Measurements from ENCODE around the gene FMN1. TPM values are rescaled to one million over a fixed set of nuclear protein-coding genes. Genes with fewer than 3 reads are reported as not detected.

Gene FMN1
- total and polyA plus RNA-seq, 10 of the 15 experiments (the other 5 are each of a cell fraction or from before 2014, with no cell fraction given), result 0.05 to 0.16 (median 0.08) TPM; not detected in 4

DNA sequence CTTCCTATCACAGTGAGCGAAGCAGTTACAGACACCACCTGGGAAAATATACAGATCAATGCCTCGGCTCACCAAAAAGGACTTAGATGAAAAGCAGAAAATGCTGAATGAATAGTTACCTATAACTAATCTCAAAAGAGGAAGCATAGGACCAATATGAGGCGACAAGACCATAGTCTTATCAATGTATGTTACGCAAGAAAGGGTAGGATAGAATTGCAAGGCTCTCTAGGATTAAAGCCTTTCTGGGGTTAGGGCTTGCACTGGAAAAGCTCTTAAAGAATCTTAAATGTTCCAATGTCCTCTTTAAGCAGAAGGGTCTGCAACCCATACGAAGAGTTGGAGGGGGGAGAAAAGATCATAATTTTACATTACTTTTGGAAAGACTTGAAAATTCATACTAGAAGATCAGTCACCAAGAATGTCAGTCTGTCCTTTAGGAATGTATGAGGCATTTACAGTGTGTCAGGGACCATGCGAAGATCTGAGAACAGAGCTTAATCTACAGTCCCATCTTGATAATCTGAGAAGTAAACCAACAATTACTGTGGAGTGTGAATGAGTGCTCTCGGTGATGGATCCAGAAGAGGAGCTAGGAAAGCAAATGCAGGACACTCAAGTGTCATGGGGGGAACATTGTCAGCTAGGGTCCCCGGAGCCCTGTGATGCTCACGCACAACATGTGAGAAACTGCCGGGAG, 290.8 kb downstream of the FMN1 start:
- H3K36me3 ChIP-seq (ENCODE audit: control insufficient read depth in 2 of 2, insufficient read depth in 2 of 2, low read length in 1 of 2), result no peaks in the 10 kb centered on the region
- no peak overlapping the region for H2AFZ ChIP-seq (ENCODE audit: control insufficient read depth, low read depth, low read length)
- no peak overlapping the region for H3K27ac ChIP-seq (ENCODE audit: control insufficient read depth, insufficient read depth)
- H3K27me3 ChIP-seq (replicated peaks in 1 of 2; ENCODE audit: control insufficient read depth in 2 of 2, insufficient read depth in 2 of 2, low read length in 1 of 2), result no peaks in the 10 kb centered on the region
- ATAC-seq, result no peak
- WGBS (ENCODE audit: insufficient coverage, insufficient replicate concordance, low lambda C conversion rate, missing lambda C conversion rate), result 58% methylated on average over 10 of the region's 10 CpGs
- SMC1A ChIA-PET (ENCODE audit: uncharacterized antibody, unreplicated experiment), result interaction anchor here (0.6 to 1.2 kb wide), 2 partner anchors 43 to 1472 kb away, joined by 3 read pairs; no protein-coding TSS in a partner anchor
- POLR2A ChIA-PET, result no interaction called here
- peaks cover 15% of the 10 kb centered on the region for H3K4me1 ChIP-seq (ENCODE audit: control insufficient read depth, insufficient read depth, low read length)
- H3K4me2 ChIP-seq (ENCODE audit: control insufficient read depth, insufficient read depth), result no peak overlapping the region
- H3K9ac ChIP-seq (ENCODE audit: control insufficient read depth, insufficient read depth, low read length), result no peak overlapping the region
- no peak for DNase-seq (ENCODE audit: low read depth, low spot score)
- H4K20me1 ChIP-seq (ENCODE audit: control insufficient read depth, insufficient read depth), result no peaks in the 10 kb centered on the region
- no TSS peak for BruUV-seq (replicated peaks)
- RAD21 ChIA-PET (ENCODE audit: unreplicated experiment), result no interaction called here
- in situ Hi-C loops (cut with MboI), result no loop called here
- FAIRE-seq, result no peak
- CTCF ChIA-PET, result interaction anchor here (1.1 kb wide), 1 partner anchor 60 kb away, joined by 5 read pairs; no protein-coding TSS in a partner anchor
- intact Hi-C loops (cut with micrococcal nuclease; ENCODE audit: unreplicated experiment), result no loop called here
- no peaks in the 10 kb centered on the region for H3K79me2 ChIP-seq (ENCODE audit: control insufficient read depth, insufficient read depth, low read length)
- H3K9me3 ChIP-seq (replicated peaks; ENCODE audit: control insufficient read depth, insufficient read depth, low read length), result no peaks in the 10 kb centered on the region
- no peak overlapping the region for H3K4me3 ChIP-seq
- TF ChIP-seq RFX5 (IDR thresholded peaks at IDR 0.05; ENCODE audit: low read depth, low read length) (no peak), TBL1XR1 (IDR thresholded peaks at IDR 0.05; ENCODE audit: low read depth, low read length) (no peak), RBBP5 (conservative IDR thresholded peaks at IDR 0.05) (no peak), BCL11A (IDR thresholded peaks at IDR 0.05; ENCODE audit: low read depth, low read length) (no peak), SREBF1 (IDR thresholded peaks at IDR 0.05; ENCODE audit: low read length) (no peak), ZNF217 (IDR thresholded peaks at IDR 0.05) (no peak), CREM (IDR thresholded peaks at IDR 0.05; ENCODE audit: low read depth) (no peak), ZNF207 (IDR thresholded peaks at IDR 0.05; ENCODE audit: borderline replicate concordance) (no peak), SIX5 (IDR thresholded peaks at IDR 0.05; ENCODE audit: low read depth, low read length, severe bottlenecking) (no peak), CBX3 (IDR thresholded peaks at IDR 0.05; ENCODE audit: borderline replicate concordance, low read depth) (no peak), BHLHE40 (IDR thresholded peaks at IDR 0.05; ENCODE audit: borderline replicate concordance in 1 of 2, low read depth in 2 of 2, low read length in 1 of 2) (no peak), GATAD2B (conservative IDR thresholded peaks at IDR 0.05; ENCODE audit: low read depth) (no peak)
- TF ChIP-seq, protein P1, sequence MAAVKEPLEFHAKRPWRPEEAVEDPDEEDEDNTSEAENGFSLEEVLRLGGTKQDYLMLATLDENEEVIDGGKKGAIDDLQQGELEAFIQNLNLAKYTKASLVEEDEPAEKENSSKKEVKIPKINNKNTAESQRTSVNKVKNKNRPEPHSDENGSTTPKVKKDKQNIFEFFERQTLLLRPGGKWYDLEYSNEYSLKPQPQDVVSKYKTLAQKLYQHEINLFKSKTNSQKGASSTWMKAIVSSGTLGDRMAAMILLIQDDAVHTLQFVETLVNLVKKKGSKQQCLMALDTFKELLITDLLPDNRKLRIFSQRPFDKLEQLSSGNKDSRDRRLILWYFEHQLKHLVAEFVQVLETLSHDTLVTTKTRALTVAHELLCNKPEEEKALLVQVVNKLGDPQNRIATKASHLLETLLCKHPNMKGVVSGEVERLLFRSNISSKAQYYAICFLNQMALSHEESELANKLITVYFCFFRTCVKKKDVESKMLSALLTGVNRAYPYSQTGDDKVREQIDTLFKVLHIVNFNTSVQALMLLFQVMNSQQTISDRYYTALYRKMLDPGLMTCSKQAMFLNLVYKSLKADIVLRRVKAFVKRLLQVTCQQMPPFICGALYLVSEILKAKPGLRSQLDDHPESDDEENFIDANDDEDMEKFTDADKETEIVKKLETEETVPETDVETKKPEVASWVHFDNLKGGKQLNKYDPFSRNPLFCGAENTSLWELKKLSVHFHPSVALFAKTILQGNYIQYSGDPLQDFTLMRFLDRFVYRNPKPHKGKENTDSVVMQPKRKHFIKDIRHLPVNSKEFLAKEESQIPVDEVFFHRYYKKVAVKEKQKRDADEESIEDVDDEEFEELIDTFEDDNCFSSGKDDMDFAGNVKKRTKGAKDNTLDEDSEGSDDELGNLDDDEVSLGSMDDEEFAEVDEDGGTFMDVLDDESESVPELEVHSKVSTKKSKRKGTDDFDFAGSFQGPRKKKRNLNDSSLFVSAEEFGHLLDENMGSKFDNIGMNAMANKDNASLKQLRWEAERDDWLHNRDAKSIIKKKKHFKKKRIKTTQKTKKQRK (IDR thresholded peaks at IDR 0.05; ENCODE audit: low read depth, low read length), result no peak
- TF ChIP-seq, protein P2, sequence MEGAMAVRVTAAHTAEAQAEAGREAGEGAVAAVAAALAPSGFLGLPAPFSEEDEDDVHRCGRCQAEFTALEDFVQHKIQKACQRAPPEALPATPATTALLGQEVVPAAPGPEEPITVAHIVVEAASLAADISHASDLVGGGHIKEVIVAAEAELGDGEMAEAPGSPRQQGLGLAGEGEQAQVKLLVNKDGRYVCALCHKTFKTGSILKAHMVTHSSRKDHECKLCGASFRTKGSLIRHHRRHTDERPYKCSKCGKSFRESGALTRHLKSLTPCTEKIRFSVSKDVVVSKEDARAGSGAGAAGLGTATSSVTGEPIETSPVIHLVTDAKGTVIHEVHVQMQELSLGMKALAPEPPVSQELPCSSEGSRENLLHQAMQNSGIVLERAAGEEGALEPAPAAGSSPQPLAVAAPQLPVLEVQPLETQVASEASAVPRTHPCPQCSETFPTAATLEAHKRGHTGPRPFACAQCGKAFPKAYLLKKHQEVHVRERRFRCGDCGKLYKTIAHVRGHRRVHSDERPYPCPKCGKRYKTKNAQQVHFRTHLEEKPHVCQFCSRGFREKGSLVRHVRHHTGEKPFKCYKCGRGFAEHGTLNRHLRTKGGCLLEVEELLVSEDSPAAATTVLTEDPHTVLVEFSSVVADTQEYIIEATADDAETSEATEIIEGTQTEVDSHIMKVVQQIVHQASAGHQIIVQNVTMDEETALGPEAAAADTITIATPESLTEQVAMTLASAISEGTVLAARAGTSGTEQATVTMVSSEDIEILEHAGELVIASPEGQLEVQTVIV (IDR thresholded peaks at IDR 0.05; ENCODE audit: borderline replicate concordance, partially characterized antibody), result no peak
- TF ChIP-seq, protein P3, sequence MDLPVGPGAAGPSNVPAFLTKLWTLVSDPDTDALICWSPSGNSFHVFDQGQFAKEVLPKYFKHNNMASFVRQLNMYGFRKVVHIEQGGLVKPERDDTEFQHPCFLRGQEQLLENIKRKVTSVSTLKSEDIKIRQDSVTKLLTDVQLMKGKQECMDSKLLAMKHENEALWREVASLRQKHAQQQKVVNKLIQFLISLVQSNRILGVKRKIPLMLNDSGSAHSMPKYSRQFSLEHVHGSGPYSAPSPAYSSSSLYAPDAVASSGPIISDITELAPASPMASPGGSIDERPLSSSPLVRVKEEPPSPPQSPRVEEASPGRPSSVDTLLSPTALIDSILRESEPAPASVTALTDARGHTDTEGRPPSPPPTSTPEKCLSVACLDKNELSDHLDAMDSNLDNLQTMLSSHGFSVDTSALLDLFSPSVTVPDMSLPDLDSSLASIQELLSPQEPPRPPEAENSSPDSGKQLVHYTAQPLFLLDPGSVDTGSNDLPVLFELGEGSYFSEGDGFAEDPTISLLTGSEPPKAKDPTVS (IDR thresholded peaks at IDR 0.05; ENCODE audit: low read depth, low read length), result no peak
- TF ChIP-seq, protein P4, sequence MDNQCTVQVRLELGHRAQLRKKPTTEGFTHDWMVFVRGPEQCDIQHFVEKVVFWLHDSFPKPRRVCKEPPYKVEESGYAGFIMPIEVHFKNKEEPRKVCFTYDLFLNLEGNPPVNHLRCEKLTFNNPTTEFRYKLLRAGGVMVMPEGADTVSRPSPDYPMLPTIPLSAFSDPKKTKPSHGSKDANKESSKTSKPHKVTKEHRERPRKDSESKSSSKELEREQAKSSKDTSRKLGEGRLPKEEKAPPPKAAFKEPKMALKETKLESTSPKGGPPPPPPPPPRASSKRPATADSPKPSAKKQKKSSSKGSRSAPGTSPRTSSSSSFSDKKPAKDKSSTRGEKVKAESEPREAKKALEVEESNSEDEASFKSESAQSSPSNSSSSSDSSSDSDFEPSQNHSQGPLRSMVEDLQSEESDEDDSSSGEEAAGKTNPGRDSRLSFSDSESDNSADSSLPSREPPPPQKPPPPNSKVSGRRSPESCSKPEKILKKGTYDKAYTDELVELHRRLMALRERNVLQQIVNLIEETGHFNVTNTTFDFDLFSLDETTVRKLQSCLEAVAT (IDR thresholded peaks at IDR 0.05), result no peak

All from GM12878 (cell line).